GM18951 (cell line): Measurements from ENCODE around the gene DUSP22.
A peak's percentile ranks its signal among the peaks of the same experiment; 100 is the strongest.

Source experiments
- POLR2A ChIP-seq: IDR thresholded peaks from 4 replicates; pipeline ENCODE4 v1.6.1; 2011; ENCODE audit warnings: mild to moderate bottlenecking; ENCODE audit not compliant: insufficient read length, insufficient read depth; ENCODE audit errors: extremely low read depth
- in situ Hi-C: fragments of 300-500 bp; cut with MboI; formaldehyde crosslinking; loops from one replicate; pipeline ENCODE4 v1.12.0; 2022; ENCODE audit warnings: low sequenced_read_pairs, mixed read lengths, inconsistent platforms; ENCODE audit not compliant: unreplicated experiment

The DUSP22 gene

DNA sequence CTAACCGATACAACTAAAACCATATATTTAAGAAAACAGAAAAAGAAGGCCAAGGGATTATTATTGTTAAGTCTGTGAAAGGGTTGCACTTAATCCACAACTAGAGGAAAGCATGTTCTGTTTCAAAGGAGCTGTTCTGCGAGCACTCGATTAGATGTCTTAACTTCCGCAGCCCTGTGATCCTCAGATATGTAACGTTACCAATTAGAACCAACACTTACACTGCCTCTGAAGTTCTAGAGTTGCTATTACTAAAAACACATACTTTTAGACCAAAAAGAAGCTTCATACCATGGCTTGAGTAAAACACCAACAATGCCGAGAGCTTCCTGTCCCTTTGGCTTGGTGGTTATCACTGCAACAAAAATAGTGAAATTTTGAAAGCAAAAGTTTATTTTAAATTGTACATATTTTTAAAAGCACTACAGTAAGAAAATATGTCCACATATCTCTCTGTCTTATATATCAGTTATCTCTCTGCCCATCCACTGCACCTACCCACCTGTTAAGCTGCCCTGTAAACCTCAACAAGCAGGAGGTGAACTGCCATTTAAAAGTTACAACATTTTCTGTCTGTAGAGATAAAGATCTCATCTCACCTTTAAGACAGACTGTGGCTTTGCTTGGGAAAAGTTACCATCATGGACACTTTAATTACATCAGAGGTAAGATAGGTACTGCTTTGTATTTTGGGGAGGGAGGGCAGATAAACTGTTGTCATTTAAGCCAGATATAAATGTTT, 7.1 kb upstream of the DUSP22 start:
- in situ Hi-C loops: loop anchor here (5.0 kb wide), 1 partner anchor 43 kb away; no protein-coding TSS in a partner anchor
- TF ChIP-seq POLR2A: no peak

DNA sequence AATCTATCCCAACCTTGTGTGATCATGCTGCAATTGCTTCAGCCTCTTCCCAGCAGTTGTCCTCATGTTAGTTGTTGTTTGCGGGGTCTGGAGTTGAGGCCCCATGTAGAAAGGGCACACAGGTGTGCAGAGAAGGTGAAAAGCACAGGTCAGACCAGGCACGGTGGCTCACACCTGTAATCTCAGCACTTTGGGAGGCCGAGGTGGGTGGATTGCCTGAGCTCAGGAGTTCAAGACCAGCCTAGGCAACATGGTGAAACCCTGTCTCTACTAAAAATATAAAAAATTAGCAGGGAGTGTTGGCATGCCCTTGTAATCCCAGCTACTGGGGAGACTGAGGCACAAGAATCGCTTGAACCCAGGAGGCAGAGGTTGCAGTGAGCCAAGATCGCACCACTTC, 6.4 kb upstream of the DUSP22 start:
- in situ Hi-C loops: loop anchor here (5.0 kb wide), 1 partner anchor 44 kb away; no protein-coding TSS in a partner anchor

DNA sequence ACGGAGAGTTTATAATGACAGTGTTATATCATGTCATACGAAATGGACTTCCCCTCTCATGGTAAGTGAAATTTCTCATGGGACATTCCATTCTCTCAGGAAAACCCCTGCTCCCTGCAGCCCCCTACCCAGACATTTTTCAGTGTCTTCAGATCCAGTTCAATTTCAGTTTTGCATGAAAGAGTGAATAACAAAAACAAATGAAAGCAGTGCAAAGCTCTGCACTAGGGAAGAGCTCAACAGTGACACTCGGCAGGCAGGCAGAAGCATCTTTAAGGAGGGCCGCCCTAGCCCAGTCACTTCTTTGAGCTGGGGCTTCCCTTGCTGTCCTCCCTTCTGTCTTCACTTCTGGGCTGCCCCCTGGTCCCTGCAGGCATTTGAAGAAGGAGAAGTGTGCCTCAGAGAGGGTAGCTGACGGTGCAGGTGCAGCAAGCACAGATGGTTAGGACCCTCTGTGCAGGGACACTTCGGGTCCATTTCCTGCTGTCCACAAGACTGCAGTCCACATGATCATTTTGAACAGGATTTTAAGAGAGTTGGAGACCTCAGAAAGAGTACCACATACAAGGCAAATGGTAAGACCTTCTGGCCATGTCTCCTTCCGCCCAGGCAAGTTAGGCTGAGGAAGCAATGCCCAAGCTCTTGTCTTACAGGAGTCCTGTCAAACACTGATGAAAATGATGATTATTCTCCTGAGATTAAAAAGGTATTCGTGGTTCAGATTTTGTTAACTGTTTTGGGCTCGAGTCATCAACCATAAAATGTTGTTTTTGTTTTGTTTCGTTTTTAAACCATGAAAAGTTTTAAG, 5.4 kb upstream of the DUSP22 start:
- TF ChIP-seq POLR2A: peak; percentile 21
- in situ Hi-C loops: loop anchor here (5.0 kb wide), 1 partner anchor 45 kb away; no protein-coding TSS in a partner anchor

DNA sequence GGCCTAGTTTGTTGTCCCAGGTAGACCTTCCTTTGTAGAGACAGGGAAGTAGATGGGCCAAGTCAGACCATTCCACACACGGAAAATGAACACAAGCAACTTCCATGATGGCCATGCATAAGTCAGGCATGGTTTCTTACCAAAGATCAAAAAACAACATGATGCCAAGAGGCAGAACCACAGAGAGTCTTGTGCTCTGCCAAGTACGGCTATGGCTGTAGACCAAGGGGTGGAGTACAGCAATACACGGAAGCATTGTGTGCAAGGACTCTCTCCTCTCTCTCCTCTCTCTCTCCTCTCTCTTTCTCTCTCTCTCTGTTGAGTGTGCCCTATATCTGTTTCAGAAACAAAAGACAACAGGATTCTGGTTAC, 4.8 kb upstream of the DUSP22 start:
- TF ChIP-seq POLR2A: no peak
- in situ Hi-C loops: loop anchor here (5.0 kb wide), 1 partner anchor 45 kb away; no protein-coding TSS in a partner anchor

DNA sequence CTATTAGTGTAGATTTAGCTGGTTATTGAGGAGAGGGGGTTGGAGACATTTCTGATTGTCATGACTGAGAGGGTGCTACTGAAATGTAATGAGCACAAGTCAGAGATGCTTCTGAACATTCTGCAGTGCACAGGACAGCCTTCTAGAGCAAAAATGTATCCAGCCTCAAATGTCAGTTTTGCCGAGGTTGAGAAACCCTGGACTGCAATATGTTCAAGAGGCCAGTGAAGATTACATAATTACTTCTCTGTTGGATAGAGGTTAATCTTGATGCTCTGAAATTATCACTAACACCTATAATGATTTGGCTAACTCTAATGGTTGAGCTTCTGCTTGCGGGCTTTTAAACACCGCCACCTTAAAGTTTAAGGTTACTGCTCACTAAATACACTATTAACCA, 3.4 kb upstream of the DUSP22 start:
- TF ChIP-seq POLR2A: no peak
- in situ Hi-C loops: loop anchor here (5.0 kb wide), 1 partner anchor 47 kb away; no protein-coding TSS in a partner anchor

DNA sequence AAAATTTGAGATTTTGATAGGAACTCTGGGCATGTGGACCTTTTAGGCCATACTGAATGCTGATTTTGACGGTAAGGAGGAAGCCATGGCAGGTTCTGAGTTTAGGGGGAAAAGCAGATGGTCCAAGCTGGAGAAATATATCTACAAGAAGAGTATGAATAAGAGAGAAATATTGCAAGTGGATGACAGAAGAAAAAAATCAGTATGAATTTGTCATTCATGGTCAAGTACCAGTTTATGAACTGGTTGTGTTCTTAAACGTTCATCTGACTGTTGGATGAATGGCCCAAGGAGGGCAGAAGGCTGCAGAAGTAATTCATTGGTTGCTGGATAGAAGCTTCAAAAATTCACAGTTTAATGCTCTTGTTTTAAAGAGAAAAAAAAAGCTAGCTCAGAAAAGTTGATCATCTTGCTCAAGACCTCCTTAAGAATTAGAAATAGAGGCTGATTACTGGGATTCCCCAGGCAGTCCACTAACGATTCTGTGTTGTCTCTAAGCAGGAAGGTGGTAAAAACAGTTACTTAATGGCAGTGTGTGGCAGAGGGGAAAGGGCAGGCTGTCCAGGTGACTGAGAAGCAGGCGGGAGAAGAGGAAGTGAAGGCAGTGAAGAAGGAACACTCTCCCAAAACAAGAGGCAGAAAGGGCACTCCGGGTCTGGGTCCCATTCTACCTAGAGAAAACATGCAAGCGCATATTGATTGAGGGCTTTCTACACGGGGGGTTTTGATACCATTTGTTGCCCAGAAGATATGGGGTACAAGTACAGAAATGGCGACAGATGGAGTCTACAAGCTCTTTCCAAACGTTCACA, 2.0 kb upstream of the DUSP22 start:
- peak; percentile 56 for TF ChIP-seq POLR2A
- in situ Hi-C loops: no loop called here

DNA sequence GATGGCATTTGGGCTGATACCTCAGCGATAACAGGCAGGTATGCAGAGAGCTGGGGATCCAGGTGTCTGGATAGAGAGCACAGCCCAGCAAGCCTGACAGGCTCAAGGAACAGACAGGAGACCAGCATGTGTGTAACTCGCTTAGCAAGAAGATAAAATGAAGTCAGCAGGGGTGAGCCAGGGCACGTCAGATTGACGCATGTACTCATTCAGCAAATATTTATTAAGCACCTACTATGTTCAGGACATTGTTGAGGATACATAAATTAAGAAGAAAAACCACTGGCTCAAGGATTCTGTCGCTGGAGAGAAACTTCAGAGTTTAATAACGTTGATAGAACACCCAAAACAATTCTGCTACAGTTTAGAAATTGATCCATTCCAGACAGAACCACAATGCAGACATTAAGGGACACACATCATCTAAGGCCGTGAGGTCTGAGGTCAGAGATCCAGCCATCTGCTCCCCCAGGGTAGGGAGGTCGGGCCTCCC, 1.0 kb upstream of the DUSP22 start:
- in situ Hi-C loops: no loop called here

DNA sequence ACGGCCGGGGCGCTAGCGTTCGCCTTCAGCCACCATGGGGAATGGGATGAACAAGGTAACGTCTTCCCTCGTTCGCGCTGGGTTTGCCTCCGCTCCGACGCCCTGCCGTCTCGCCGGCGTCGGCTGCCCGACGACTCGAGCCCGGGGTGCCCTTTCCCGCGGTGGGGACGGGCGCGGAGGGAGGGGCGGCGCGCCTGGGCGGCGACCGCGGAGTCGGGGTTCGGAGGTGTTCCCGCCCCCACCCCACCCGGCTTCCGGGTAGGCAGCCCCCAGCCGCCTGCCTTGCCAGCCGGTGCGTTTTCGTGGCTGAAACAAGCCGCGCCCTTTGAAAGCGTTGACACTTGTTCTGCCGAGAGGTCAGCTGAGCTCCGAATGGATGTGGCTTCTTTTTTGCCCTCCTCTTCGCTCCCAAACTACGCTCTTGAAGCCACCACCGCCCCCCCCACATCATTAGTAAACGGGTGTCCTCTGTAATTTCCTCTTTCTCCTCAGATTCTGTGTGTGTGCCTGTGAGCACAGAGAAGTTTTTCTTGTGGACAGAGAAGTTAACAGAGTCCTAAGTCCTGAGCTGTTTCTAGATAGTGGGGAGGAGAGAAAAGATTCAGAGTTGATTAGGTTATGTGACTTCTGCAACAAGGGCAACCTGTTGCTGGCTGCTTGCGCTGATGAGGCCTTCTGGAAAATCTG, 362 bp downstream of the DUSP22 start:
- TF ChIP-seq POLR2A: peak; percentile 87
- in situ Hi-C loops: no loop called here

More for the DNA sequence above, 1.0 kb upstream of the DUSP22 start:
- no peak for TF ChIP-seq POLR2A

DNA sequence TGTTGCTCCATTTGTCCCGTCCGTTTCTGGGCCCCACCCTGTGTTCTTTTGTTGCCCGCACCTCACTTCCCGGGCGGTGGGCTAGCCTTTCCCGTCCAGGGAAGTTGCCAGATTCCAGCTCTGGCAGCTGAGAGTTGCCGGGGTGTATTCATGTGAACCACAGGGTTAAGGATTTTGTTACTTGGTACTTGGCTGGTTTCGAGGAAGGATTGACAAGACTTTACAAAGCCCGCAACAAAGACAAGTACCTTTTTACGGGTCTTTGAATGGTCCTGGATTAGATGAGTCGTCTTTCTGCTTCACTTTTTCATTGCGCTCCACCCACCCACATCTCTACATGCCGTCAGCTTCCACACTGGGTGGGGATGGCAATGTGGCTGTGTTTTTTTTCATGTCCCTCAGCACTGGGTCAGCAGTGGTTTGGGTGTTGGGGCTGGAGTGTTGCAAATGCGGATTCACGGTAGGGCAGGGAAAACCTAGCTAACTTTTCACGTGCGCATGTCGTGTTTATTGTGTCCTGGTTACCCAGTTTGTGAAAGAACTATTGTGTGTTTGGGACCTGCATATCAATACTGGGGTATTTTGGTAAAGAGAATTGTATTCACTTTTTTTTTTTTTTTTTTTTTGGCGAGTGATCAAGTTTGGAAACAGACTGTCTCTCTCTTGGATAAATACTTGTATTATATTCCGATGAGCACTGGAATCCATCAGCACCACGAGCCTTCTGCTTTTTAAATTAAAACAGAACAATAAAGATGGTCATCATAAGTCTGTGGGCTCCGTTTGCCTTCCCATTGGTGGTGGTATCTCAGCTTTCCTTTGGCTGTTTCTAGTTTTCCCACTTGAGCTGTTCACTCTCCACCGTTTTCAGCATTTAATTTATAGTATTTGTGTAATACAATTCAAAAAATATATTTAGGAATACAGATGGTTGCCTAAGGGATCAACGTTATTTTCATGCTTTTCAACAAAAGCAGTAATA, 1.2 kb downstream of the DUSP22 start:
- in situ Hi-C loops: no loop called here
- peak; percentile 65 for TF ChIP-seq POLR2A

DNA sequence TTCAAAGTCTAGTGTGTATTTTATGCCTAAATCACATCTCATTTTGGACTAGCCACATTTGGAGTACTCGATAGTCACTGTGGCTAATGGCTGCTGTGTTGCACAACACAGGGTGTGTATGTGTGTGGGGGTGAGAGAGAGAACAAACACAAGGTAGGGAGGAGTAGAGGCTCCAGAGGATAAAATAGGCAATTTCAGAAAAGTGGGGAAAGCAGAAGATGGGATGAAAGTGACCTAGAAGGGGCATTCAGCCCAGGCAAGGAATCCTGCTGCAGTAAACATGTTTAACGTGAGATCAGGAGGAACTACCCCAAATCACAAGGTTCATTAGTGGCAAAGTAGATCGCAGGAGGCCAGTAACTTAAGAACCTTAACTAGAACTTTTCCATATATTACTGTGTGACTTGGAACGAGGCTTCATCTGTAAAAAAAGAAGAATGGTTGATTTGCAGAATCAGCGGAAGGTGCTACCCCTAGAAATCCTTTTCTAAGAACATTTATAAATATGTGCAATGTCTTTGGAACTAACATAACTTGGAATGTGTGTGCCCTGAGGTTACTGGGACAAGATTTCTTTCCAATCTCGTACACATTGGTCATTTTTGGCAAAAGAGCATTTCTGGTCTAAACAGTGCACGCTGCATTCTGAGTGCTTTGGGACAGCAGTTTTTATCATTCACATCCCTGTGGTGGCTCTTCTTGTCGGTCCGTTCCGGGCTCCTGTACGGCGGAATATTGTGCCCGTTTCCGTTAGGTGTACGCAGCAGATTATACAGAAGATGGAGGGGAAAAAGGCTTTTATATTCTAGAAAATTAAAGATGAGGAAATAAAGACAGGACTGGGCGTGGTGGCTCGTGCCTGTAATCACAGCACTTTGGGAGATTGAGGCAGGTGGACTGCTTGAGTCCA, 2.6 kb downstream of the DUSP22 start:
- in situ Hi-C loops: no loop called here
- no peak for TF ChIP-seq POLR2A
